Superior temporal gyrus (tissue), 1 donor: Measurements from ENCODE around the gene NHLH1.

Experiments
- DNase-seq: peaks from one replicate; pipeline ENCODE4 v3.0.0-alpha.2; 2016; ENCODE audit errors: extremely low spot score

Gene NHLH1

DNA sequence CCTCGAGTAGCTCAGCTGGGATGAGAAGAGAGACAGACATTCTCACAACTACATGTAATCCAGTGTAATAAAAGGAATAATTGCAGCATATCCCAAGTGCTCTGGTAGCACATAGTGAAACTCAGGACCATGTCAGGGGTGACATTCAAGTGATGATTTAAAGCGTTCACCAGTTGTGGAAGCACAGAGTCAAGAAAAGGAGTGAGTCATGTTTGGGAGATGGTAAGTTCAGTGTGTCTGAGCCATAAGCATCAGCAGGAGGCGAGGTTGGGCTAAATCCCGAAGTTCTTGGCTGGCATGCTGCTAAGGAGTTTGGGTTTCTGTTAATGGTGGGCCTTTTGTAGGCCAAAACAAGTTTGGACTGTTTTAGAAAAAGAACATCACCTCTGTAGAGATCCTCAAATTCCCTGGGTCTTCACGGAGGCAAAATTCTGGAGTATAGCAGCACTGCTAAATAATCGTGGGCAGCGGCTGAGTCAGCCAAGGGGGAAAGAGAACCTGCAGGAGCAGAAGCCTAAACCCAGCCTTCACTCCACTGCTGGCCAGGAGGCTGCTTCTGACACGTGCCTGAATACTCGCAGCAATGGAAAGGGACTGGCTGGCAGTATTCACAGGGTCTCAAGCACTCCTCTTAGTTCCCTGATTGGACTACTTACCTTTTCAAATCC is 7.2 kb upstream of the NHLH1 start:
- no peak for DNase-seq

- no peak for DNase-seq
Measured at GRCh38 chr1:160360227-160360695, 6.6 kb upstream of the NHLH1 start.

- no peak for DNase-seq
Measured at GRCh38 chr1:160361199-160361598, 5.7 kb upstream of the NHLH1 start.

DNA sequence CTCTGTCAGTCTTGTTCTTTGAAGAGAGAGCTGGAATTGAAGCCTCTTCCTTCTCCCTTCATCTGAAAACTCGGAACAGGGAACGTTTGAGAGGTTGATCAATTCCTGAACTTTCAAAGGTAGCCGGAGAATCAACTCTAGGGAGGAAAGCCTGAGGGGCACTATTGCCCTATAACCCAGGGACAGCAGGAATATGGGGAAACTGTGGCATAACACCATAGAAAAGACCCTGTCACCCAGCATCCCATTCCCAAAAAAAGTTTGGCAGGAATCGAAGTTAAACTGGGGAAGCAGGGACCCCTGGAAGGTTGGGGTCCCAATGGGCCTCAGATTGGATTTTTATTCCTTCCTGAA is 5.1 kb upstream of the NHLH1 start:
- no peak for DNase-seq

- no peak for DNase-seq
Measured at GRCh38 chr1:160362168-160362957, 4.5 kb upstream of the NHLH1 start.

DNA sequence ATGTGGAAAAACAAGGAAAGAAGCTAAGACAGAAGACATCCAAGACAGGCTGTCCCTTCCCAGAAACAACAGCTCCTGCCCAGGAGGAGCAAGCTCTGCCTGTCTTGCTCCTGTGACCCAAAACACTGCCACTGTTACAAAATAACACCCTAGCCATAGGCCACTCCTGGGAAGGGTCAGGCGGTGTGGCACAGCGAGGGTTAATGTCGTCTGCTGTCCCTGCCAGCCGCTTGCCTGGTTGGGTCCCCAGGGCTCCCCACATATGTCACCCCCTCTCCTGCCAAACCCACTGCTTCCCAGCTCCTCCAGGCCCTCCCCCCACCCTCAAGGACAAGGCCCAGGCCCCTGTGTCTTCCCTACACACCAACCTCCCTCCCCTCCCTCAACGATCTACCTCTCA is 3.9 kb upstream of the NHLH1 start:
- DNase-seq: no peak

- no peak for DNase-seq
Measured at GRCh38 chr1:160363951-160364735, 2.7 kb upstream of the NHLH1 start.

GRCh38 chr1:160365325-160365724 is 1.5 kb upstream of the NHLH1 start:
- DNase-seq: no peak

DNA sequence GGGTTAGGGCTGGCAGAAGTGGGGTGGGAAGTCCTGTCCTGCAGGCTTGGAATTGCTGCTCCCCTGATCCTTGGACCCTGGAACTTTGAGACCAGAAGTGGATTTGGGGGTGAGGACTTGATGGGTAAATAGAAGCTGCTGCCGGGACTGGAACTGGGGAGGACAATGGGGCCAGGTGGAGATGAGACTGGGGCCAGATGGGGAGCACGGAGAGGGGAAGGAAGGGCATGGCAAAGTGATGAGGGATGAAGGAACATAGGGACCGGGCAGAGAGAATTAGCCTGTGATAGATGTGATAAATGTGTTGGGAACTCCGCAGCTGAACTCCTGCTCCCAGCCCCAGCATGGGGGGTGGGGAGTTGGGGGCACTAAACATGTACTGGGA is 637 bp downstream of the NHLH1 start:
- no peak for DNase-seq

DNA sequence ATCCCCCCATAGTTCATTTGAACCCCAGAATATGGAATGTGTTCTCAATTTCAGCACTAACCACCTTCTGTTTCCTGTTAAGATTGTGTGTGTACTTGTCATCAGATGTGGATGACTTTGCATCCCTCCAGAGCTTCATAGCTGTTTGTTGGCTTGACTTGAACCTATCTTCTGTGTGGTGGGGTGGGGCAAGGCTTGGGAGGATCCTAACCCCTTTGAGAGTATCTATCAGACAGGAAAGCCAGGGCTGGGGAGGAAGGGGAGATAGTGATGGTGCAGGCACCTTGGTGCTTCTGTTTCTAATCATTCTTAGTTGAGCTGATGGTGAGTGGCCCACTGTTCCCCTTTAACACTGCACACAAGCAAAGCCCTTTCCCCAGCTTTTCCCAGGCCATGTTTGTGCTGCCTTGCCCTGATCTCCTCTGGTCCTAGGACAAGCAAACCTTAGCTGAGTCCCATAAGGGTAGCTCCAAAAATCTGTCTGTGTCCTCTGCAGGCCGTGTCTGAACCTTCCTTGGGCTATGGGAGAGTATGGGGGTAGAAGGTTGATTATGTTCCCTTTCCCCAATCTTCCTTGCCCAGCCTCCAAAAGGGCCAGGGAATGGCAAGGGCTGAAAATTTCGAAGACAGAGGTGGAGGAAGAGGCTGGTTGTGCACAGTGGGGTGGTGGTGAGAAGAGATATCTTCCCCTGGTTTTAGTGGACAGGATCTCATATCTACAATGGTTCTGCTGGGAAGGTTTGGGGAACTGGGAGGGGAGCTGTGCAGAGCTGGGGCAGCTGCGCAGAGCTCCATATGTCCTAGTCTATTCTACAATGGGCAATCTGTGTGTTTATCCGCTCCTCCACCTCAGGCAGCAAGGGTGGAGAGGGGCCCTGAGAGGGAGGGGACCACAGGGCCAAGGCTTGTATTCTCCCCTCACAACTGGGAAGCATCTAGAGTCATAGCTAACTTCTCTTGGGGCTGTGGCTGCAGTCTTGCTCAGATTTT is 1.4 kb downstream of the NHLH1 start:
- no peak for DNase-seq

GRCh38 chr1:160369087-160369486 is 2.2 kb downstream of the NHLH1 start:
- DNase-seq: no peak

DNA sequence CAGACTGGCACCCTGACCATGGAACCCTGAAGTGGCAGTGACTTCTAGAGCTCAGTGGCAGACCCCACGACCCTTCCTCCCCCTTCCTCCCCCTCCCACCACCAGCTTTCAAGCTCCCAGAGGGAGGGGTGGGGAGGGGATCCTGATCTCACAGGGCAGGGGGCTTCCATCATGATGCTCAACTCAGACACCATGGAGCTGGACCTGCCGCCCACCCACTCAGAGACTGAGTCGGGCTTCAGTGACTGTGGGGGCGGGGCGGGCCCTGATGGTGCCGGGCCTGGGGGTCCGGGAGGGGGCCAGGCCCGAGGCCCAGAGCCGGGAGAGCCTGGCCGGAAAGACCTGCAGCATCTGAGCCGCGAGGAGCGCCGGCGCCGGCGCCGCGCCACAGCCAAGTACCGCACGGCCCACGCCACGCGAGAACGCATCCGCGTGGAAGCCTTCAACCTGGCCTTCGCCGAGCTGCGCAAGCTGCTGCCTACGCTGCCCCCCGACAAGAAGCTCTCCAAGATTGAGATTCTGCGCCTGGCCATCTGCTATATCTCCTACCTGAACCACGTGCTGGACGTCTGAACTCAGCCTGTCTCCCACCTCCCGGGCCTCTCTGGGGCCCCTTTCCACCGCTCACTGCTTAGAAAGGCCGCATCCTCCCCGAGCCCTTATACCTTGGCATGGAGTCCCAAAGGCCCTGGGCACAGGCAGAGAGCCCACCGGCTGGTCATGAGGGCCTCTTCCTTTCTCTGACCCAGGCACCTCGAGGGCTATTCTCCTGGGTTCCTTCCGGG is 3.9 kb downstream of the NHLH1 start:
- DNase-seq: no peak

DNA sequence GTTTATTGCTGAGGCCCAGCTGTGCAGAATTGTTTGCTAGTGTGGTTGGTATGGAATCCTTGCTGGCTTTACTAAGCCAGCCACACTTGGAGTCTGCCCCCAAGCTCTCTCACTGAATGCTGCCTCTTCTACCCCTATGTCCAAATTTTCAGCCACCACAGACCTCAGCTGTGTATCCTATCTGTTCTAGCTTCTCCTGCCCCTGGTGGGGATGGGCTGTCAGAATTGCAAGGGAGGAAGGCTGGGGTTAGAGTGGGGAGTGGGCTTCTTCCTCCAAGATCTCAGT is 4.4 kb downstream of the NHLH1 start:
- DNase-seq: no peak

GRCh38 chr1:160371756-160372155 is 4.9 kb downstream of the NHLH1 start:
- no peak for DNase-seq

DNA sequence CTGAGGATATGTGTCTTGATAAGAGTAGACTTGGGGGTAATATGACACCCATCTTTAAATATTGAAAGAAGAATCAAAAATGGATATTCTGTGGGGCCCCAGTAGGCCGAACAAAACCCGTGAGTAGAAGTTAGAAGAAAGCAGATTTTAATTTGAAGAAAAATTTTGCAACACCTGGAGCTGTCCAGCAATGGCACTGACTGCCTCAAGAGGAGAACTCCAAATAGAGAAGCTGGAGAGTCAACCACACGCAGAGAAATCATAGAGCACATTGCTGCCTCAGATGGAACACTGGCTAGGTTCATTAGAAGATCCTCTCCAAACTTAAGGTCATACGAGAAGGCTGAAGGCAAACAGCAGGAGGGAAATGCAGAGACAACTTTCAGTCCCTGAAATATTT is 6.8 kb downstream of the NHLH1 start:
- DNase-seq: no peak

DNA sequence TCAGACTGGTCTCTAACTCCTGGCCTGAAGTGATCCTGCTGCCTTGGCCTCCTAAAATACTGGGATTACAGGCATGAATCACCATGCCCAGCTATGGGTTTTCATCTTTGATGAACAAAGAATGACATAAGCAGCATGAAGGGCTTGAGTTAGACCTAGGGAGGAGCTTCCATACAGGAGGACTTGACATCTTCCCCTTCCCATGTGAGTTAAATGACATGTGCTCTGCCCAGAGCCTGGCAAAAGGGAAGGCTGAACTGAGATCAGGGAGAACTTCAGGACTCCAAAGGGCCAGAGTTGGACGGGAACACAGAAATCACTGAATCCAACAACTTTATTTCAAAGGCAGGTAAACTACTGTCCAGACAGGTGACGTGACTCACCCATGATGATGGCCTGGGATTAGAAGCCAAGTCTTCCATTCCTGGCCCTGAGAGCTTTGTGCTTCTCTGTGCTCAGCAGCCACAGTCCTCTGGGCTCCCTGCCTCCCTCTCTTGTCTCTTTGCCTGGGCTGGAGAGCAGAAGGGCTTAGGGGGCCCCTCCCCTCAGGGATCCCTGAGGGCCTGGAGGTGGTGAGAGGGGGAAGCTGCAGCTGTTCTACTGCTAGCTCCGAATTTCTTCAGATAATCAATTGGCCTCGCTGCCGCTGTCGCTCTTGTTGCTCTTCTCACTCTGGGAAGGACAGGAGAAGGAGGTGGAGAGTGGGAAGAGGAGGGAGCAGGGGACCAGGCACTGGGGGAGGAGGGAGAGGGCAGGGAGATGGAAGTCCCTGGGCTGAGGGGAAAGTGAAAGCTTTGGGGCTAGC is 7.6 kb downstream of the NHLH1 start:
- DNase-seq: no peak

DNA sequence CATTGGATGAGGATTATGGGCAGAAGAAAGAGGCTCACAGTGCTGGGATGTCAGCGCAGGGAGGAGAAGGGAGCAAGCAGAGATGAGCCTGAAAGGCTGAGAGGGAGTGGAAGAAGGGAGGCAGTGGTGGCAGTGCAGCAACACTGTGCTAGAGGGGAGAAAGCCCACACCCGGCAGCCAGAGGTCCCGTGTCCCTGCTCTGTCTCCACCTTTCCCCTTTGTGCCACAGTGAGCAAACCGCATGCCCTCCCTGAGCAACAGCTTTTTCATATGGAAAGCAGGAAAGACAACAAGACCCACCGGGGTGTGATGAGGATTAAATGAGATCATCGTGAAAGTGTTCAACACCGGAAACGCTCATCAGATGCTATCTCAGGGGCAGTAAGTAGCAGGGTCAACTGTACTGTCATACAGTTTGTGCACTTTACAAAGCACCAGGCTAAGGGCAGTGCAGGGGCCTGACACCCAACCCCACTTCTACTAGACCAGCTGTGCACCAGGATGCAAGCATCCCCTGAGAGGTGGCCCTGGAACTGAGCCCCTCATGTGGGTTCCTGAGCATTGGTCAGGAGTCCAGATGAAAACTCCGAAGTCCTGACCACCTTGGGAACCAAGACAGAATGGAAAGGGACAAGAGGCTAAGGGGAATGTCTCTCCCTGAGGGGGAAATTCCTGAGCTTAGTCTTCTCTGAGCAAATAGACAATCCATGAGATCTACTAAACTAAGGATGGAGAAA is 9.1 kb downstream of the NHLH1 start:
- DNase-seq: peak; percentile 74

- DNase-seq: peak; percentile 92
Measured at GRCh38 chr1:160376525-160377131, 9.8 kb downstream of the NHLH1 start.
